ENCODE measurements around the gene CLC.
A peak's percentile ranks its signal among the peaks of the same experiment; 100 is the strongest.
"Not testable (repeated sequence)": the region's sequence is repeated elsewhere in the genome, so short reads cannot be mapped to it uniquely, and the experiment has no call there.

The CLC gene

DNA sequence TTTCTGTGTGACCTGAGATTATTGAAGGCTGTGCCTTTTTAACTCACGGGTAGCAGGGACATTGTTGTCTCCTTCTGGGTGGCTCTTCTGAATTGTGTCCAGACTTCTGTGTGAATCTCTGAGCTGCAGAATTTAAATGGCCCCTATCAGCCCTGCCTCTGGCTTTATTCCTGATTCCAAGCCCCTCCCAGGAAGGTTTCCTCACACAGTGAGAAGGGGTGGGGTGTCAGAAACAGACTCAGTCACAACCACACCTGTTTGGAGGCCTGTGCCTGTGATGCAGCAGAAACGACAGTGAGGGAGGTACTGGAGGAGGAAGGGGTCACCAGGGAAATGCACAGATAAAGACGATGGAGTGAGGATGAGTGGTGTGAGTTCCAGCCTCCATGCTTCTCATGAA, at the start of gene CLC:
TSS of gene CLC (minus strand) at position 139 of the 400 bp plus-strand sequence. CDS start at position 62, 77 bp downstream.
- DNase-seq (ENCODE audit: low read depth): no peak

DNA sequence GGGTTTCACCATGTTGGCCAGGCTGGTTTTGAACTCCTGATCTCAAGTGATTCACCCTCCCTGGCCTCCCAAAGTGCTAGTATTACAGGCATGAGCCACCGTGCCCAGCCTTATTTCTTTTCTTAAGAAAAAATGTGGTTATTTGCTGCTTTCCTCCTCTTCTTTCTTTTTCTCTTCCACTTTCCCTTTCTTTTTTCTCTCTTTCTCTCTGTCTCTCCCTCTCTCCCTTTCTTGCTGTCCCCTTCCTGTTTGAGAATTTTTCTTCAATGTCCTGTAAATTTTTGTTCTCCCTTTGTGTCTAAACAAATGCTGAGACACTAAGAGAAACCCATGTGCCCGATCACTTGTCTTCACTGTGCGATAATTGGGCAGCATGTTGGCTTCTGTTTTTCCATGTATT, 43.1 kb upstream of the CLC start:
- no peak for DNase-seq (ENCODE audit: low read depth)

DNA sequence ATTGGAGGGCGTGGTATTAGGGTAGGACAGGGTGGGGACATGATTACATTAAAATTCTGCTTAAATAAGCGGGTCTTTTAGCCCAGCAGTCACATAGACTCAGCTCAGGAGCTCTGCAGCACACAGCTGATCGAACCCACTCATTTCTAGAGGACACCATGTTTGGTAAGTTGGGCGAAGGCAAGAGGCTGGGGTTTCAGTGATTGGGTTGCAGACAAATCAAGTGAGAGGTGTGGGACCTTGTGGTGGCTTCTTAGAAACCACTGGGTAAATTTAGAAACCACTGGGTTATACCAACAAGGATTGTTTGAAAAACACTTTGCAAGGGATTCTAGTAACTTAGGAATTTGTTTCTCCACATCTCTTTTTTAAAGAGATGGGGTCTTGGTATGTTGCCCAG, 40.9 kb upstream of the CLC start, which contains the start of gene LEUTX:
TSS of gene LEUTX (plus strand) at position 92 of the 400 bp plus-strand sequence. CDS start at position 159, 67 bp downstream.
- no peak for DNase-seq (ENCODE audit: low read depth)

DNA sequence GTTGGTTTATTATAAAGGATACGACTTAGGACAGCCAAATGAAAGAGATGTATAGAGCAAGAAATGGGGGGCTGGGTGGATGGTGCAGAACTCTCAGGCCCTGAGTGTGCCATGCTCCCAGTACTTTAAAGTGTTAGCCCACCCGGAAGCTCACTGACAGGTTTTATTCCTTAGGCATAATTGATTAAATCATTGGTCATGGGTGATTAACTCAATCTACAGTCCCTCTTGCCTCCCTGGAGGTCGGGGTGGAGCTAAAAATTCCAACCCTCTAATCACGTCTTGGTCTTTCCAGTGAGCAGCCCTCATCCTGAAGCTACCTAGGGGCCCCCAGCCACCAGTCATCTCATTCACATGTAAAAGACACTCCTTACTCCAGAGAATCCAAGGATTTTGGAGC, 31.0 kb upstream of the CLC start:
- DNase-seq (ENCODE audit: low read depth): no peak

DNA sequence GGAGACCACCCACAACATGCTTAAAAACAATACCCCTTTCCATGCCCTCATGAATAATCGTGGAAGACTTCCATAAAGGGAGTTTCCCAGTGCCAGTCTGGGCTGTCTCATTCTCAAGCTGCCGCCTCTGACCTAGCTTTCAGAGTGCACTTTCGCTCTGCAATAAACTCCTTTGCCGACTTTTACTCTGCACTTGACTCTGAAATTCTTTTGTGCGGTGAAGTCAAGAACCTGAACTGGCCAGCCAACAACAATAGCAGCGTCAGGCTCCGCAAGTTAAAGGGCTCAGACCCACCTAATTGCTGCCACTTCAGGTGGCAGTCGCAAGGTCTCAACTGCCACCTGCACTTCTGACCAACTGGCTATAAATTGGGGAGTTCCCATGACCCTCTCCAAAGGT, 30.5 kb upstream of the CLC start:
- no peak for DNase-seq (ENCODE audit: low read depth)

DNA sequence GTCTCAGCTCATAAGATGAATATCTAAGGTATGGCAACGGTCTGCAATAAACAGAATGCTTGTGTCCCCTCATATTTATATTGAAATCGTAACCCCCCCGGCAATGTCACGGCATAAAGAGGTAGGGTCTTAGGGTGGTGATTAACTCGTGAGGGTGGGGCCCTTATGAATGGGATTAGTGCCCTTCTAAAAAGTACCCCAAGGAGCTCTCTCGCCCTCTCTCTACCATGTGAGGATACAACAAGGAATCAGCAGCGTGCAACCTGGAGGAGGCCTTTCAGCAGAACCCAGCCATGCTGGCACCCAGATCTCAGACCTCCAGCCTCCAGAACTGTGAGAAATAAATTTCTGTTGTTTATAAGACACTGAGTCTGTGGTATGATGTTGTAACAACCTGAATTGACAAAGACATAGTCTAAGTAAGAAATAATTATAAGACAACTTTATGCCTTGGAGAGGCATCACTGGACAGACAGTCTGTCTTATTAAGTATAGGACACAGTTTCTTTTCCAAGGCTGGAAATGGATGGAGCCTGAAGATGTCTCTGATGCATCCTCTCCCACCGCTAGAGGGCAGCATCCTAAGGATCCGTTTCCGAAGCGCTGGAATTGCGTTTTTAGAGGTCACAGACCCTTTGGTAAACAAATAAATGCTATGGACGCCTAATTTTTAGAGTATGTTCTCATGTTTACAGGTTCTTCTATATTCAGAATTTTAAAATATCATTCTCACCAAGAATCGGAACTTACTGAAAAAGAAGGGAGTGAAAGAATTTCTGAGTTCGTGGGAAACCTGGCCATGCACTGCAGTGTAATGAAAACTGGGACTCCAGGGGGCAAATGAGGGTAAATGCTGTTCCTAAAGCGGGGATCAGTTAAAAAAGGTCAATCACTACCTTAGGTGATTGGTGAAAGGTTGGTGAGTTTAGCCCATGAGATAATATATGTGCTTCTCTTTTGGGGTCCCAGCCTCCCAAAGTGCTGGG, 27.6 kb upstream of the CLC start:
- DNase-seq (ENCODE audit: low read depth): peak; percentile 2

DNA sequence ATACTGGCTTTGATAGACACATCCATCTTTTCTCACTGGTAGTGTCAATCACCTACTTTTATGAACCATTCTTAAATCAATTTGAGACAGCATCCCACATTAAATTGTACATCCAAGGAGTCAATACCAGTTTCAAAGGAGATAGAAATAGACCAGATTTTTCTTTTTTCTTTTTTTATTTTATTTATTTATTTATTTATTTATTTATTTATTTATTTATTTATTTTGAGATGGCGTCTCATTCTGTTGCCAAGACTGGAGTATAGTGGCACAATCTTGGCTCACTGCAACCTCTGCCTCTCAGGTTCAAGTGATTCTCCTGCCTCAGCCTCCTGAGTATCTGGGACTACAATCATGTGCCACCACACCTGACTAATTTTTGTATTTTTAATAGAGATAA, 24.0 kb upstream of the CLC start:
- DNase-seq (ENCODE audit: low read depth): not testable (repeated sequence)

DNA sequence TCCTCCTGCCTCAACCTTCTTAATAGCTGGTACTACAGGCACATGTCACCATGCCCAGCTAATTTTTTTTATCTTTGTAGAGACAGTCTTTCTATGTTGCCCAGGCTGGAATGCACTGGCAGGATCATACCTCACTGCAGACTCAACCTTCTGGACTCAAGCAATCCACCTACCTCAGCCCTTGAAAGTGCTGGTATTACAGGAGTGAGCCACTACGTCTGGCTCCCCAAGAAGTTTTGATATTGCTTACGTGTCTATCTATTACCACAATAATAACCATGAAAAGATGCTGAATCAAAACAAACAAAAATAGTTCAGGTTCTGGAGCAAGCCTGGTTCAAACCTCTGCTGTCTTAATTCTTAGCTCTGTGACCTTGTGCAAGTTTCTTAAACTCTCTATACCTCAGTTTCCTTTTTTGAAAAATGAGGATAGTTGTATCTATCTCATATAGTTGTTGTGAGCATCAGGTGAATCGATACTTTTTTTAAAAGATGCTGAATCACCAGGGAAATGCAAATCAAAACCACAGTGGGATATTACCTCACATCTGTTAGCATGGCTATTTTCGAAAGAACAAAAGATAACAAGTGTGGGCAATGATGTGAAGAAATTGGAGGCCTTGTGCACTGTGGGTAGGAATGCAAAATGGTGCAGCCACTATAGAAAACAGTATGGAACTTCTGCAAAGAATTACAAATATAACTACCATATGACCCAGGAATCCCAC, 21.8 kb upstream of the CLC start:
- no peak for DNase-seq (ENCODE audit: low read depth)

DNA sequence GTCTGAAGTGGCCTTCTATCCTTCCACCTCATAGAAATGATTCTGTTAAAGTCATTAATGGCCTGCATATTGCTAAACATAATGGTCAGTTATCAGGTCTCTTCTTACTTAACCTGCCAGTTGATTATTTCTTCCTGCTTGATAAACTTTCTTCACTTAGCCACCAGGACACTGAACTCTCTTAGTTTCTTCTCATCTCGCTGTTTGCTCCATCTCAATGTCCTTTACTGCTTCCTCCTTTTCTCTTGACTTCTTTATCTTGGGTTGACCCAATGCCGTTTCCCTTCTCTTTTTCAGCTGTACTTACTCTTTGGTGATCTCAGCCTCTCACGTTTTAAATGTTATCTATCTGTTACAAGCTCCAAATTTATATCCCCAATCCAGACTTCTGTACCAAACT, 17.1 kb upstream of the CLC start:
- DNase-seq (ENCODE audit: low read depth): no peak

DNA sequence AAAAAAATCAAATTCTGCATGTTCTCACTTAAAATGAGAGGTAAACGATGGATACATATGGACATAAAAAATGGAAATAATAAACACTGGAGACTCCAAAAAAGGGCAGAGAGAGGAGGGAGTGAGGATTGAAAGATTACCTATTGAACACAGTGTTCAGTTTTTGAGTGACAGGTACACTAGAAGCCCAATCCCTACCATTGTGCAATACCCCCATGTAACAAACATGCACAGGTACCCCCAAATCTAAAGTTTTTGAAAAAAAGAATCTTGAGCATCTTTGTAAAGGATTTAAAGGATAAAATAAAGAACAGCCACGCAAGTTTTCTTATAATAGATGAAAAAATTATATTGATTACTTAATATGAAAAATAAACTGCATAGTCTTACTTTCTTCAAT, 16.7 kb upstream of the CLC start:
- no peak for DNase-seq (ENCODE audit: low read depth)

DNA sequence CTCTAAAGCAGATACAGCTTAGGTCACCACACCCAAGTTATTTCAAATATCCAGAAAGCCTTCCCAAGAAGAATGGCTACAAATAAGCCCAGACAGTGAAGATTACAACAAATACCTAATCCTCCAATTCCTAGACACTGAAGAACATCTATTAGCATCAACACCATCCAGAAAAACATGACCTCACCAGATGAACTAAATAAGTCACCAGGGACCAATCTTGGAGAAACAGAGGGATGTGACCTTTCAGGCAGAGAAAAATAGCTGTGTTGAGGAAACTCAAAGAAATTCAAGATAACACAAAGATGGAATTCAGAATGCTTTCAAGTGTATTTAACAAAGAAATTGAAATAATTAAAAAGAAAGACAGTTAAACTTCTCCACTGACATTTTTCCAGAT, 15.0 kb upstream of the CLC start:
- no peak for DNase-seq (ENCODE audit: low read depth)

DNA sequence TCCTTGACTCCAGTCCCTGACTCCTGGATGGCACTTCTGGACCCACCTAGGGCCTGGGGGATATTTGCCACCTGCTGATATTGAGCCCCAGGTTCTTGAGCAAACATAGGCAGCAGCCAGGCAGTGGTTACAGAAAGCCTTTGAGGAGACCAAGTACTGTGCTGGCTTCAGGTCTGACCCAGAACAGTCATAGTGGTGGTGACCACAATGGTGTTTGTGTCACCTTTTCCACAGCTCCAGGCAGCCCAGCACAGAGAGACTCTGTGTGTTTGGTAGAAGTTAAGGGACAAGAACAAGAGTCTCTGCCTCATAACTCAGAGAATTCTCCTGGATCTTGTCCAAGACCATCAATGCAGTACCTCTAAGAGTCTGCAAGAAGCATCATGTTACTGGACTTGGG, 14.6 kb upstream of the CLC start:
- DNase-seq (ENCODE audit: low read depth): no peak

DNA sequence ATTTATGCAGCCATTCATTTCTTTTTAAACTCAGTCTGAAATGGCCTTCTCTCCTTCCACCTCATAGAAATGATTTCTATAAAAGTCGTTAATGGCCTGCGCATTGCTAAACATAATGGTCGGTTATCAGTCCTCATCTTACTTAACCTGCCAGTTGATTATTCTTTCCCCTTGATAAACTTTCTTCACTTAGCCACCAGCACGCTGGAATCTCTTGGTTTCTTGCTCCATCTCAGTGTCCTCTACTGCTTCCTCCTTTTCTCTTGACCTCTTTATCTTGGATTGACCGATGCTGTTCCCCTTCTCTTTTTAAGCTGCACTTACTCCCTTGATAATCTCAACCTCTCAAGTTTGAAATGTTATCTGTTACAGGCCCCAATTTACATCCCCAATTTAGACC, 12.2 kb upstream of the CLC start:
- no peak for DNase-seq (ENCODE audit: low read depth)

DNA sequence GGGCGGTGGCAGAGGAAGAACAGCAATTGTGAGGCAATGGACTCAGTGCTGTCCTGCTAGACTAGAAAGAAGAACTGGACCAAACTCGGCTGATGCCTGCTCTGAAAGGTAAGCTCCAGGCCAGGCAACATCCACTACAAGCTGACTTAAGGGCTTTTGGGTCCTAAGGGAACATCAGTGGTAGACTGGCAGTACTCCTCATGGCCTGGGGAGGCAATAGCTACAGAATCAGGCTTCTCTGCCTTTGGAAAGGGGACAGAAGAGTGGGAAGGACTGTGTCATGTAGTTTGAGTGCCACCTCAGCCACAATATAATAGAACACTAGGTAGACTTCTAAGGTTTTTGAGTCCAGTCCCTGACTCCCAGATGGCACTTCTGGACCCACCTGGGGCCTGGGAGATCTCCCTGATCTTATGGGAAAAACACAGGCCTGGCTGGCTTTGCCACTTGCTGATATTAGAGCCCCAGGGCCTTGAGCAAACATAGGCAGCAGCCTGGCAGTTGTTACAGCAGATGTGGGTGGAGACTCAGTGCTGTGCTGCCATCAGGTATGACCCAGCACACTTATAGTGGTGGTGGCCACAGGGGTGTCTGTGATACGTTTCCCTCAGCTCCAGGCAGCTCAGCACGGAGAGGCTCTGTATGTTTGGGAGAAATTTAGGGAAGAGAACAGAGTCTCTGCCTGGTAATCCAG, 9.2 kb upstream of the CLC start:
- no peak for DNase-seq (ENCODE audit: low read depth)

DNA sequence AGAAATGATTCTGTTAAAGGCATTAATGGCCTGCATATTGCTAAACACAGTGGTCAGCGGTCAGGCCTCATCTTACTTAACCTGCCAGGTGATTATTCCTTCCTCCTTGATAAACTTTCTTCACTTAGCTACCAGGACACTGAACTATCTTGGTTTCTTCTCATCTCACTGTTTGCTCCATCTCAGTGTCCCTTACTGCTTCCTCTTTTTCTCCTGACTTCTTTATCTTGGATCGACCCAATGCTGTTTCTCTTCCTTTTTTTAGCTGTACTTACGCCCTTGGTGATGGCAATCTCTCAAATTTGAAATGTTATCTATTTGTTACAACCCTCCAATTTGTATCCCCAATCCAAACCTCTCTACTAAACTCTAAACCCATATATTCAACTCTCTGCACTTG, 7.8 kb upstream of the CLC start:
- no peak for DNase-seq (ENCODE audit: low read depth)

DNA sequence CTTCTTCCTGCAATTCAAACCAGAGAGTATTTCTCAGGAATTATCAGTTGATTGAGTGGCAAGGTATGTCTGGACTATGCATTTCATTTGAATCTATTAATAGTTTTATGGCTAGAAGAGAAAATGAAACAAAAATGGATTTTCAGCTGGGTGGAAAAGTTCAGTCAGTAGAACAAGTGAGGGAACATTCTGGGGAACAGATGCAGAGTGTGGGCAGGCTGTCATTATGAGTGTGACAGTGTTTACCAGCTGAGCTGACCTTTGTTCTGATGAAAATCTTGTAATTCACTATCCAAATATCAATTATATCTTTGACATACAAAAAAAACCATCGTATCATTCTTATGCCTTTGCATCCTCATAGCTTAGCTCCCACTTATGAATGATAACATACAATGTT, 2.6 kb upstream of the CLC start:
- DNase-seq (ENCODE audit: low read depth): no peak

DNA sequence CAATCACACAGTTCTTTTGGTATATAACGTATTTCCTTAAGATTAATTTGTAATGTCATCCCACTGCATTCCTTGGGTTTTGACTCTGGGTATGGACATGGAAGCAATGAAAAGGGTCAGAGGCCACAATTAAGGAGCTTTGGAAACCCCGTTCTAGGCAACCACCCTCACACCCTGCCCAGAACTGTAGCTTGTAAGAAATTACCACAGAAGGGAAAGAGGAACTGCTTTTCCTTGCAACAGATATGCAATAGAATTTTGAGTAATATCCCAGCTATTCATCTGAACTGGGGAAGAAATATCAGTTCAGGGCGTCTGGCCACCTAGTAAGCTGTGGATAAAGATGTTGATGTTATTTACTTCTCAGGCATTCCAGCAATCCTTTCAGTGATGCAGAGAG, 985 bp upstream of the CLC start:
- no peak for DNase-seq (ENCODE audit: low read depth)

DNA sequence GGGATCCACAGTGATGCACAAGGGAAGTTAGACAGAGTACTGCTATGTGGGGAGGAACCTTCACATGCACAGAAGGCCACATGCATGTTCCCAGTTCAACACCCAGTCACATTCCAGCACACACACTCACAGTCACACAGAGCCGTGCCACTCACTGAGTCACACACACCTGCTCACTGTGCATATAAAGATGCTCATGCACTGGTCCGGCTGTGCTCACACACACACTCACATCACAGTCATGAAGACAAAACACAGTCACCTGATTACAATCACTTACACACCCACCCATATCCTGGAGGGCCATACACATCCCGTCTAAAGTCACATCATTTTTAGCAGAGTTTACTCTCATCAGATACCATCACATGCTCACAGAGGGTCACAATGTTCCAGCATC, 478 bp downstream of the CLC start:
- DNase-seq (ENCODE audit: low read depth): no peak

DNA sequence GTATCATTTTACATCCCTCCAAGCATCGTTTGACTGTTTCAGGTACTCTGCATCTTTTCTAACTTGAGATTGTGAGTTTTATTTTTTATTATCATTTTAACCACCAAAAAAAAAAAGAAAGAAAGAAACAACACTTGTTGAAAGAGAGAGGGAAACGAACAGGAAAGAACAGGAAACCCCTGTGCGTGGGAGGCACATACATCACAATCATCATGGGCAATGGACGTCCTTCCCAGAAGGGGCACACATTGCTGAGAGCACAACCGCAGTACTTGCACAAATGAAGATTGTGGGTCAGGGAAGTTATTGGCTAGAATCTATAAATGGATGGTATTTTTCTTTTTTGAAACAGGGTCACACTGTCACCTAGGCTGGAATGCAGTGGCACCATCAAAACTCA, 1.7 kb downstream of the CLC start:
- DNase-seq (ENCODE audit: low read depth): no peak

DNA sequence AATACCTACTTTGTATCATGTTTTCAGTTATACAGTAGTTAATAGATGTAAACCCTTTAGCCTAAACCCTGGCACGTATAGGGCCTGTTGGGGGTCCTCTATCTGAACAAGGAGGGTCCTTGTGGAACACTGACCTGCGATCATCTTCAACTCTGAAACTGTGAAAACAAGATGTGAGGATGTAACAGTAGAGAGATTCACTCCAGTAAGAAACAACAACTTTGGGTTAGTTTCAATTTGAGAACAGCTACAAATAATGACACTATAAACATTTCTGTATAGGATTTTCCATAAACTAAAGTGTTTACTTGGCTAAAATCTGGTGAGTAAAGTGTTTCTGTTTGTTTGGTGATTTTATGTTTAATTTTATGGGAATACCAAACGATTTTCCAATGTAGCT, 2.1 kb downstream of the CLC start:
- DNase-seq (ENCODE audit: low read depth): no peak

DNA sequence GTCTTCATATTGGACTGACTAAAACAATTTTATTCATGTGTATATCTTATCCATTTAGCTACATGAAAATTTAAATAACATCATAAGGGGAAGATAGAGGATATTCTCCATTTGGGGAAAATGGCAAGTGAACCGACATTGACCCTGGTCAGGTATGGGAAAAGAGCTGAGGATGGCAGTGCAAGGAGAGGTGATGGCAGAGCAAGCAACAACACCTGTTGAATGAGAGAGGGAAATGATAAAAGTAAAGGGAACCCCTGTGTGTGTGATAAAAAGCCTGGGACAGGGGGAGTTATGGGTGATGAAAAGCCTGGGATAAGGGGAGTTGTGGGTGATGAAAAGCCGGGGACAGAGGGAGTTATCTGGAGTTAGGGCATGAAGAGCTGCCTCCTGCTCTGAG, 4.0 kb downstream of the CLC start:
- DNase-seq (ENCODE audit: low read depth): no peak

DNA sequence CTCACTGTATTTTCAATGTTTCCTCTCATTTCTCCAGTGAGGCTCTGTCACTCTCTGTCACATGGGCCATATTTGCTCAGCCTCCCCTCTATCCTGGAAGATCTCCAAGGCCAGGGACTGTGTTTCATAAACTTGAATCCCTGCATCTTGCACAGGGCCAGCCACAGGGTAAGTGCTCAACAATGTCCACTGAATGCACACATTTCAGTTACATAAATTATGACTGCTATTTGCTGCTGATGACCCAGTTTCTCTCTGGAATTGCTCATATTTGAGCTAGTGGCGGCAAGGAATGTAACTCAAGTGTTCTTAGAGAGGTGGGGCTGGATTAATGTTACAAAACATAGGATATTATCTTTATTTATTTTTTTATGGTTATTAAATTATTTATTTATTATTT, 6.1 kb downstream of the CLC start:
- DNase-seq (ENCODE audit: low read depth): no peak

DNA sequence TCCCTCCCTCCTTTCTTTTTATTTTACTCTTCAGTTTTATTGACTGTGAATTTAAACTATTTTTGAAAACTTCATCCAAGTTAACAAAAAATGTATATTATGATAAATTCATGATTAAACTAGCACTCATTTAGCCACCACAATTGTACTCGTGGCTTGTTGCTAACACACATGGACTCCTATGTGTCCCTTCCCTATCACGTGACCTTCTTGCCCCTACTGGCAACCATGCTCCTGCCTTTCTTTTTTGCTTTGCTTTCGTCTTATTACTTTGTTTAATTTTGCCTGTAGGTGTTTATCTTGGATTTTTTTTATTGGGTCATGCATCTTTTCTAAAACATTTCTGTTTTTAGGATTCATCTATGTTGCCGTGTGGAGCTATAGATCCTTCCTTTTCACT, 8.2 kb downstream of the CLC start:
- no peak for DNase-seq (ENCODE audit: low read depth)
